SK-N-MC (cell line): ENCODE results near the gene BTLA.
"Not testable (repeated sequence)": the region's sequence is repeated elsewhere in the genome, so short reads cannot be mapped to it uniquely, and the experiment has no call there.

ENCODE experiments used
- DNase-seq: peaks from one replicate; pipeline ENCODE4 v3.0.0-alpha.2; 2011; ENCODE audit warnings: low read depth, low spot score
- H3K27ac ChIP-seq: fragments of 200-600 bp; sonication (generic); 2 replicates; pipeline ENCODE4 v1.5.1; 2016; ENCODE audit warnings: mixed run types
- H3K36me3 ChIP-seq: fragments of 200-600 bp; sonication (generic); 2 replicates; pipeline ENCODE4 v1.6.1; 2017; ENCODE audit warnings: antibody characterized with exemption, low read length, mixed read lengths; ENCODE audit not compliant: insufficient read depth
- H3K4me3 ChIP-seq: fragments of 200-600 bp; sonication (generic); 2 replicates; pipeline ENCODE4 v1.5.1; 2016
- H3K9ac ChIP-seq: fragments of 200-600 bp; sonication (generic); 2 replicates; pipeline ENCODE4 v1.8.0; 2017; ENCODE audit warnings: mixed run types, mixed read lengths; ENCODE audit not compliant: insufficient read length
- H3K9me3 ChIP-seq: fragments of 200-600 bp; sonication (generic); 2 replicates; pipeline ENCODE4 v1.6.1; 2017; ENCODE audit warnings: low read depth, mild to moderate bottlenecking, antibody characterized with exemption, low read length, moderate library complexity, mixed read lengths
- EZH2 ChIP-seq: fragments of 200-600 bp; sonication (generic); IDR thresholded peaks from one replicate; pipeline ENCODE4 v1.6.1; 2017; ENCODE audit warnings: antibody characterized with exemption
- FOXP2 ChIP-seq: optimal IDR thresholded peaks from 2 replicates; pipeline ENCODE3; 2011; ENCODE audit warnings: mild to moderate bottlenecking, moderate library complexity; ENCODE audit not compliant: insufficient read depth; ENCODE audit errors: extremely low read length, control extremely low read depth
- POLR2AphosphoS5 ChIP-seq: IDR thresholded peaks from 2 replicates; pipeline ENCODE4 v1.6.1; 2012; ENCODE audit warnings: mild to moderate bottlenecking, low read depth, low read length, borderline replicate concordance

Gene BTLA

GRCh38 chr3:112497897-112498548, 1.2 kb downstream of the BTLA start:
- no peaks in the 10 kb centered on the region for H3K9me3 ChIP-seq
- no peaks in the 10 kb centered on the region for H3K36me3 ChIP-seq
- H3K4me3 ChIP-seq, result no peak overlapping the region
- no peak for TF ChIP-seq POLR2AphosphoS5
- TF ChIP-seq FOXP2, result no peak
- no peak for TF ChIP-seq EZH2
- no peak for DNase-seq
- H3K27ac ChIP-seq, result no peak overlapping the region
- H3K9ac ChIP-seq, result no peak overlapping the region

GRCh38 chr3:112496366-112497067, 2.8 kb downstream of the BTLA start:
- TF ChIP-seq EZH2, result no peak
- TF ChIP-seq POLR2AphosphoS5, result no peak
- TF ChIP-seq FOXP2, result no peak
- DNase-seq, result no peak
- Histone ChIP-seq H3K4me3 (no peak overlapping the region), H3K27ac (no peak overlapping the region), H3K36me3 (no peaks in the 10 kb centered on the region), H3K9me3 (no peaks in the 10 kb centered on the region), H3K9ac (no peak overlapping the region)

DNA sequence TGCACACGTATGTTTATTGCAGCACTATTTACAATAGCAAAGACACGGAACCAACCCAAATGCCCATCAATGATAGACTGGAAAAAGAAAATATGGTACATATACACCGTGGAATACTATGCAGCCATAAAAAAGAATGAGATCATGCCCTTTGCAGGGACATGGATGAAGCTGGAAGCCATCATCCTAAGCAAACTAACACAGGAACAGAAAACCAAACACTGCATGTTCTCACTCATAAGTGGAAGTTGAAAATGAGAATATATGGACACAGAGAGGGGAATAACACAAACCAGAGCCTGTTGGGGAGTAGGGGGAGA, 4.9 kb downstream of the BTLA start:
- not testable (repeated sequence) for H3K4me3 ChIP-seq, DNase-seq, H3K9ac ChIP-seq, H3K36me3 ChIP-seq, H3K27ac ChIP-seq, H3K9me3 ChIP-seq

DNA sequence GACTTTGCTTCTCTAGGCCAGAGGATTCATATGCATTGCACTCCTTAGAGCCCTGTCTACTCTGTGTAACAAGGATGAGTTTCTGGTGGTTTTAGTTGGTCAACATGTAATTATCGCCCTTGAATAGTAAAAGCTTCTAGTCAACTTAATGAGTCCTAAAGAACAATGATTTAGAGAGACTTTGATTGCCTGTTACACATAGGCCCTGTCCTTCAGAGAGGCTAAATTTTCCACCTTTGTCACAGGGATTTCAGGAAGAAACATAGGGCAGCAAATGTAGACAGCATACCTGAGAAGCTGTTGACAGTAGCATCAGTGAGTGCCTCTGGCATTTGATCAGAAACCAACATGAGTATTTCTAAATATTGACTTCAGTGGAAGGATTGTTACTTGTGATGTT, 7.1 kb downstream of the BTLA start:
- TF ChIP-seq POLR2AphosphoS5, result no peak
- H3K36me3 ChIP-seq, result no peaks in the 10 kb centered on the region
- no peak overlapping the region for H3K9ac ChIP-seq
- H3K9me3 ChIP-seq, result no peaks in the 10 kb centered on the region
- H3K27ac ChIP-seq, result no peak overlapping the region
- no peak overlapping the region for H3K4me3 ChIP-seq
- no peak for DNase-seq

GRCh38 chr3:112491373-112491772, 7.9 kb downstream of the BTLA start:
- H3K9me3 ChIP-seq, result no peaks in the 10 kb centered on the region
- no peak for DNase-seq
- TF ChIP-seq FOXP2 (no peak), EZH2 (no peak), POLR2AphosphoS5 (no peak)
- H3K36me3 ChIP-seq, result no peaks in the 10 kb centered on the region
- no peak overlapping the region for H3K27ac ChIP-seq
- no peak overlapping the region for H3K9ac ChIP-seq
- H3K4me3 ChIP-seq, result no peak overlapping the region

- no peak overlapping the region for H3K9ac ChIP-seq
- TF ChIP-seq EZH2 (no peak), POLR2AphosphoS5 (no peak), FOXP2 (no peak)
- H3K36me3 ChIP-seq, result no peaks in the 10 kb centered on the region
- no peak for DNase-seq
- H3K9me3 ChIP-seq, result no peaks in the 10 kb centered on the region
- no peak overlapping the region for H3K27ac ChIP-seq
- no peak overlapping the region for H3K4me3 ChIP-seq
Measured at GRCh38 chr3:112489674-112490479, 9.4 kb downstream of the BTLA start.

DNA sequence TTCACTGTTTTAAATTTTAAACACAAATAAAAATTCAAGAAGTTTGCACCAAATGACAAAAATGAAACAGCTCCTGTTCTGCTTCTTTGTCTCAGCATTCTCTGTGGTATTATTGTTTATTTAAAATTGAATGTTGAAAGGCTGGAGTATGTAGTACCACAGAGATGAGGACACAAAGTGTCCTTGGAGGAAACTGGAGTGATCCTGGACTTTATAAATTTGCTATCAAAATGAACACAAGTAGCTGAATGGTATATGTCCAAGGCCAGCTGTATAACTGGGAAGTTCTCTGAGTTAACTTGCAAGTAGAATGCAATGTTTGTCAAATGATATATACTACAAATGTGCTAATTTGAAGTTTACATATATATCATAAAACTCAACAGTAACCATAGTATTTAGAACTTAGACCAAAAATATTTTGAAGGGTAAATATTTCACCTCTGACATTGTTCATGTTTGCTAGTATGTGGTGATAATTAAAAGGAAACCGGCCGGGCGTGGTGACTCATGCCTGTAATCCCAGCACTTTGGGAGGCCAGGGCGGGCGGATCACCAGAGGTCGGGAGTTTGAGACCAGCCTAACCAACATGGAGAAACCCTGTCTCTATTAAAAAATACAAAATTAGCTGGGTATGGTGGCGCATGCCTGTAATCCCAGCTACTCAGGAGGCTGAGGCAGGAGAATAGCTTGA, 12.3 kb downstream of the BTLA start:
- TF ChIP-seq EZH2, result no peak
- no peak for TF ChIP-seq FOXP2
- TF ChIP-seq POLR2AphosphoS5, result no peak
- Histone ChIP-seq H3K4me3 (no peak overlapping the region), H3K36me3 (no peaks in the 10 kb centered on the region), H3K9me3 (no peaks in the 10 kb centered on the region), H3K27ac (no peak overlapping the region), H3K9ac (no peak overlapping the region)
- no peak for DNase-seq

DNA sequence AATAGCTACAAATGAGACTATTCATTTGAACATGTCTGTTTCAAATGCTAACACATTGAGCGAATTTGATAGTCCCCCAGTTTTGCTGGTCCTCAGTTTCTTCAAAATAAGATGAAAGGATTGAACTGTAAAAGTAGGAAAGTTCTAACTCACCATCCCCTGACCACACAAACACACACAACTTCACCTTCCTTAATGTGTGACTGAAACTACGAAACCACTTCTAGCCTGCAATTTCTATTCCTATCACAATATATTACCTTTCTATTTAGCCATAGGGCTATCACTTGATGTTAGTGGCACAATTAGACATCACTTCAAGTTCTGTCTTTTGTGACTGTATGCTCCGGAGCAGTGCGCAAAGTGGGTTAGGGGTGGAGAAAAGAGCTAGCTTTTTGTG, 14.9 kb downstream of the BTLA start:
- Histone ChIP-seq H3K27ac (no peak overlapping the region), H3K9ac (no peak overlapping the region), H3K9me3 (no peaks in the 10 kb centered on the region), H3K4me3 (no peak overlapping the region), H3K36me3 (no peaks in the 10 kb centered on the region)
- TF ChIP-seq FOXP2, result no peak
- TF ChIP-seq POLR2AphosphoS5, result no peak
- TF ChIP-seq EZH2, result no peak
- DNase-seq, result no peak
